Astrocyte of the cerebellum (primary cell): Measurements from ENCODE around the gene UQCC2.

Source experiments
- DNase-seq: peaks from one replicate; pipeline ENCODE4 v3.0.0-alpha.2; 2011; ENCODE audit warnings: low read depth
- H3K4me3 ChIP-seq: 2 replicates; pipeline ENCODE4 v1.5.1; 2011; ENCODE audit warnings: mild to moderate bottlenecking, low read depth, low read length, moderate library complexity
- CTCF ChIP-seq: IDR thresholded peaks from 2 replicates; pipeline ENCODE4 v1.5.1; 2012; ENCODE audit warnings: low read length, low read depth, moderate library complexity, mild to moderate bottlenecking; ENCODE audit errors: missing control alignments
- in situ Hi-C: cut with HindIII; loops from 2 replicates; pipeline ENCODE4 v1.10.0; 2017; ENCODE audit warnings: low sequenced_read_pairs

Gene UQCC2

GRCh38 chr6:33744001-33744848 is 32.7 kb upstream of the UQCC2 start:
- in situ Hi-C loops = loop anchor here (5.0 kb wide), 1 partner anchor 398 kb away; no protein-coding TSS in a partner anchor
- peak; percentile 49 for DNase-seq
- peak; percentile 93 for TF ChIP-seq CTCF
- no peak overlapping the region for H3K4me3 ChIP-seq

- in situ Hi-C loops = loop anchor here (5.0 kb wide), 1 partner anchor 399 kb away; no protein-coding TSS in a partner anchor
- no peak for DNase-seq
- no peak overlapping the region for H3K4me3 ChIP-seq
- no peak for TF ChIP-seq CTCF
Measured at GRCh38 chr6:33742837-33743236, 31.3 kb upstream of the UQCC2 start.

- TF ChIP-seq CTCF = no peak
- no peak for DNase-seq
- no peak overlapping the region for H3K4me3 ChIP-seq
- in situ Hi-C loops = loop anchor here (5.0 kb wide), 1 partner anchor 400 kb away; no protein-coding TSS in a partner anchor
Measured at GRCh38 chr6:33742092-33742491, 30.6 kb upstream of the UQCC2 start.

- in situ Hi-C loops = loop anchor here (5.0 kb wide), 1 partner anchor 402 kb away; no protein-coding TSS in a partner anchor
- H3K4me3 ChIP-seq = no peak overlapping the region
- no peak for TF ChIP-seq CTCF
- no peak for DNase-seq
Measured at GRCh38 chr6:33740794-33741193, 29.3 kb upstream of the UQCC2 start.

- no peak overlapping the region for H3K4me3 ChIP-seq
- no peak for TF ChIP-seq CTCF
- DNase-seq = no peak
- in situ Hi-C loops = loop anchor here (5.0 kb wide), 1 partner anchor 402 kb away; no protein-coding TSS in a partner anchor
Measured at GRCh38 chr6:33740204-33740608, 28.7 kb upstream of the UQCC2 start.

GRCh38 chr6:33739571-33739970 is 28.1 kb upstream of the UQCC2 start:
- no peak for TF ChIP-seq CTCF
- in situ Hi-C loops = no loop called here
- H3K4me3 ChIP-seq = no peak overlapping the region
- no peak for DNase-seq
